ENCODE measurements around the gene NEURL1. TPM values are rescaled to one million over a fixed set of nuclear protein-coding genes. Genes with fewer than 3 reads are reported as not detected.

Gene NEURL1
- total RNA-seq, 1 experiment from 2014 or later = 4.8 TPM

GRCh38 chr10:103558911-103559310 lies 65.4 kb downstream of the NEURL1 start:
- CTCF ChIA-PET = no interaction called here
- BruUV-seq (replicated peaks) = no TSS peak
- H3K27ac ChIP-seq = no peak overlapping the region
- no peak overlapping the region for H2AFZ ChIP-seq
- no peaks in the 10 kb centered on the region for H3K79me2 ChIP-seq (ENCODE audit: low read depth)
- DNase-seq = no peak
- H3K9me2 ChIP-seq (ENCODE audit: insufficient read depth) = no peaks in the 10 kb centered on the region
- H3K36me3 ChIP-seq (ENCODE audit: low read depth) = no peaks in the 10 kb centered on the region
- H3K4me2 ChIP-seq = no peak overlapping the region
- no peaks in the 10 kb centered on the region for H3K9me3 ChIP-seq (ENCODE audit: insufficient read depth, low read depth)
- no peak overlapping the region for H3K4me3 ChIP-seq
- no peaks in the 10 kb centered on the region for H4K20me1 ChIP-seq (ENCODE audit: insufficient read depth)
- POLR2A ChIA-PET (ENCODE audit: unreplicated experiment) = no interaction called here
- no peaks in the 10 kb centered on the region; the same call in 1 of the 2 replicates for H3F3A ChIP-seq (ENCODE audit: insufficient read depth, low read depth)
- H3K27me3 ChIP-seq (ENCODE audit: insufficient read depth, low read depth) = no peaks in the 10 kb centered on the region
- intact Hi-C loops (cut with micrococcal nuclease; ENCODE audit: unreplicated experiment) = no loop called here
- TF ChIP-seq, protein P1, sequence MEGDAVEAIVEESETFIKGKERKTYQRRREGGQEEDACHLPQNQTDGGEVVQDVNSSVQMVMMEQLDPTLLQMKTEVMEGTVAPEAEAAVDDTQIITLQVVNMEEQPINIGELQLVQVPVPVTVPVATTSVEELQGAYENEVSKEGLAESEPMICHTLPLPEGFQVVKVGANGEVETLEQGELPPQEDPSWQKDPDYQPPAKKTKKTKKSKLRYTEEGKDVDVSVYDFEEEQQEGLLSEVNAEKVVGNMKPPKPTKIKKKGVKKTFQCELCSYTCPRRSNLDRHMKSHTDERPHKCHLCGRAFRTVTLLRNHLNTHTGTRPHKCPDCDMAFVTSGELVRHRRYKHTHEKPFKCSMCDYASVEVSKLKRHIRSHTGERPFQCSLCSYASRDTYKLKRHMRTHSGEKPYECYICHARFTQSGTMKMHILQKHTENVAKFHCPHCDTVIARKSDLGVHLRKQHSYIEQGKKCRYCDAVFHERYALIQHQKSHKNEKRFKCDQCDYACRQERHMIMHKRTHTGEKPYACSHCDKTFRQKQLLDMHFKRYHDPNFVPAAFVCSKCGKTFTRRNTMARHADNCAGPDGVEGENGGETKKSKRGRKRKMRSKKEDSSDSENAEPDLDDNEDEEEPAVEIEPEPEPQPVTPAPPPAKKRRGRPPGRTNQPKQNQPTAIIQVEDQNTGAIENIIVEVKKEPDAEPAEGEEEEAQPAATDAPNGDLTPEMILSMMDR (conservative IDR thresholded peaks at IDR 0.05) = no peak
- TF ChIP-seq EZH2 (IDR thresholded peaks at IDR 0.05; ENCODE audit: low read depth) = no peak
- H3K4me1 ChIP-seq (replicated peaks; ENCODE audit: insufficient read depth) = no peaks in the 10 kb centered on the region

- DNase-seq = no peak
- H3K4me2 ChIP-seq = no peak overlapping the region
- no peaks in the 10 kb centered on the region for H3K27me3 ChIP-seq (ENCODE audit: insufficient read depth, low read depth)
- no peak overlapping the region for H2AFZ ChIP-seq
- H3K9me2 ChIP-seq (ENCODE audit: insufficient read depth) = no peaks in the 10 kb centered on the region
- no peaks in the 10 kb centered on the region for H3K9me3 ChIP-seq (ENCODE audit: insufficient read depth, low read depth)
- intact Hi-C loops (cut with micrococcal nuclease; ENCODE audit: unreplicated experiment) = no loop called here
- ChIA-PET CTCF (no interaction called here), POLR2A (ENCODE audit: unreplicated experiment) (no interaction called here)
- H3K4me1 ChIP-seq (replicated peaks; ENCODE audit: insufficient read depth) = no peaks in the 10 kb centered on the region
- no peaks in the 10 kb centered on the region for H4K20me1 ChIP-seq (ENCODE audit: insufficient read depth)
- H3K27ac ChIP-seq = no peak overlapping the region
- no peaks in the 10 kb centered on the region; the same call in 1 of the 2 replicates for H3F3A ChIP-seq (ENCODE audit: insufficient read depth, low read depth)
- H3K36me3 ChIP-seq (ENCODE audit: low read depth) = no peaks in the 10 kb centered on the region
- H3K79me2 ChIP-seq (ENCODE audit: low read depth) = no peaks in the 10 kb centered on the region
- TF ChIP-seq, protein P1 (conservative IDR thresholded peaks at IDR 0.05) = no peak
- TF ChIP-seq EZH2 (IDR thresholded peaks at IDR 0.05; ENCODE audit: low read depth) = no peak
- BruUV-seq (replicated peaks) = no TSS peak
- no peak overlapping the region for H3K4me3 ChIP-seq
Measured at GRCh38 chr10:103559776-103560175, 66.3 kb downstream of the NEURL1 start.

DNA sequence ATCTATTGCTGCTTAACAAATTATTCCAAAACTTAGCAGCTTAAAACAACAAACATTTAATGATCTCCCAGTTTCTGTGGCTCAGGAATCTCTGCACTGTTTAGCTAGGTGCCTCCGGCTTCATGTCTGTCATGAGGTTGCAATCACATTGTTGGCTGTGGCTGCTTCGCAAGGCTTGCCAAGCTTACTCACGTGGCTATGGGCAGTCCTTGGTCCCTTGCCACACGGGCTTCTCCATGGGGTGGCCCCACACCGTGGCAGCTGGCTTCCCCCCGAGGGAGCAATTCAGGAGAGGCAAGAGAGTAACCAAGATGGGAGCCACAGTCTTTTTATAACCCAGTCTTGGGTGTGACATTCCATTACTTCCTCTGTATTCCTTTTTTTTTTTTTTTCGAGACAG lies 67.4 kb downstream of the NEURL1 start:
- H4K20me1 ChIP-seq (ENCODE audit: insufficient read depth) = no peaks in the 10 kb centered on the region
- no peak for DNase-seq
- no TSS peak for BruUV-seq (replicated peaks)
- ChIA-PET POLR2A (ENCODE audit: unreplicated experiment) (no interaction called here), CTCF (no interaction called here)
- TF ChIP-seq, protein P1 (conservative IDR thresholded peaks at IDR 0.05) = no peak
- TF ChIP-seq EZH2 (IDR thresholded peaks at IDR 0.05; ENCODE audit: low read depth) = no peak
- no peaks in the 10 kb centered on the region for H3K79me2 ChIP-seq (ENCODE audit: low read depth)
- no peaks in the 10 kb centered on the region; the same call in 1 of the 2 replicates for H3F3A ChIP-seq (ENCODE audit: insufficient read depth, low read depth)
- H3K4me3 ChIP-seq = no peak overlapping the region
- H3K9me3 ChIP-seq (ENCODE audit: insufficient read depth, low read depth) = no peaks in the 10 kb centered on the region
- no peaks in the 10 kb centered on the region for H3K9me2 ChIP-seq (ENCODE audit: insufficient read depth)
- H2AFZ ChIP-seq = no peak overlapping the region
- no peak overlapping the region for H3K4me2 ChIP-seq
- H3K36me3 ChIP-seq (ENCODE audit: low read depth) = no peaks in the 10 kb centered on the region
- intact Hi-C loops (cut with micrococcal nuclease; ENCODE audit: unreplicated experiment) = no loop called here
- H3K27ac ChIP-seq = no peak overlapping the region
- H3K4me1 ChIP-seq (replicated peaks; ENCODE audit: insufficient read depth) = no peaks in the 10 kb centered on the region
- no peaks in the 10 kb centered on the region for H3K27me3 ChIP-seq (ENCODE audit: insufficient read depth, low read depth)
